Jurkat, Clone E6-1 (cell line): ENCODE results near the gene TMPRSS6.

Experiments used
- DNase-seq: peaks from one replicate; pipeline ENCODE4 v3.0.0-alpha.2; 2011; ENCODE audit warnings: low read depth, low spot score
- H3K4me3 ChIP-seq: 2 replicates; pipeline ENCODE4 v1.5.1; 2011; ENCODE audit warnings: mild to moderate bottlenecking, low read length, control low read depth, moderate library complexity

TMPRSS6 gene

GRCh38 chr22:37044634-37045625, 64.6 kb downstream of the TMPRSS6 start:
- no peak for DNase-seq
- no peak overlapping the region for H3K4me3 ChIP-seq

GRCh38 chr22:37043828-37044538, 65.5 kb downstream of the TMPRSS6 start:
- DNase-seq: no peak
- H3K4me3 ChIP-seq: no peak overlapping the region

GRCh38 chr22:37043209-37043827, 66.2 kb downstream of the TMPRSS6 start:
- no peak for DNase-seq
- no peak overlapping the region for H3K4me3 ChIP-seq

- DNase-seq: no peak
- no peak overlapping the region for H3K4me3 ChIP-seq
Measured at GRCh38 chr22:37039466-37039865, 70.0 kb downstream of the TMPRSS6 start.

GRCh38 chr22:37037669-37038068, 71.8 kb downstream of the TMPRSS6 start:
- H3K4me3 ChIP-seq: no peak overlapping the region
- DNase-seq: no peak

GRCh38 chr22:37036655-37037377, 72.7 kb downstream of the TMPRSS6 start:
- no peak for DNase-seq
- no peak overlapping the region for H3K4me3 ChIP-seq

- H3K4me3 ChIP-seq: no peak overlapping the region
- DNase-seq: no peak
Measured at GRCh38 chr22:37033605-37034430, 75.7 kb downstream of the TMPRSS6 start.

- no peak for DNase-seq
- no peak overlapping the region for H3K4me3 ChIP-seq
Measured at GRCh38 chr22:37032535-37033460, 76.7 kb downstream of the TMPRSS6 start.

GRCh38 chr22:37032134-37032534, 77.4 kb downstream of the TMPRSS6 start:
- H3K4me3 ChIP-seq: no peak overlapping the region

GRCh38 chr22:37030560-37031281, 78.8 kb downstream of the TMPRSS6 start:
- DNase-seq: no peak
- no peak overlapping the region for H3K4me3 ChIP-seq

More at GRCh38 chr22:37032134-37032534, 77.4 kb downstream of the TMPRSS6 start:
- DNase-seq: no peak

- DNase-seq: no peak
Measured at GRCh38 chr22:37028692-37029674, 80.5 kb downstream of the TMPRSS6 start.

GRCh38 chr22:37027556-37027955, 82.0 kb downstream of the TMPRSS6 start:
- DNase-seq: no peak
- H3K4me3 ChIP-seq: no peak overlapping the region

More at GRCh38 chr22:37028692-37029674, 80.5 kb downstream of the TMPRSS6 start:
- H3K4me3 ChIP-seq: no peak overlapping the region

GRCh38 chr22:37026325-37026724, 83.2 kb downstream of the TMPRSS6 start:
- DNase-seq: no peak
- no peak overlapping the region for H3K4me3 ChIP-seq

GRCh38 chr22:37025500-37026070, 83.9 kb downstream of the TMPRSS6 start:
- no peak for DNase-seq
- no peak overlapping the region for H3K4me3 ChIP-seq
